Liver (tissue), 3 donors: Measurements from ENCODE around the gene PRSS58.

ENCODE experiments used
- ATF3 ChIP-seq: IDR thresholded peaks from 2 replicates; pipeline ENCODE4 v1.6.1; 2016; ENCODE audit warnings: antibody characterized with exemption
- CTCF ChIP-seq: fragments of 150-350 bp; IDR thresholded peaks from 2 replicates; pipeline ENCODE4 v1.5.1; 2017; ENCODE audit warnings: improper control_type of control experiment, low read depth, low read length; ENCODE audit not compliant: missing input control
- EGR1 ChIP-seq, 2 donors: IDR thresholded peaks; 2 replicates each; pipeline ENCODE4 v1.6.1; 2016 to 2018; ENCODE audit warnings: antibody characterized with exemption in 2 of 2, low read depth in 2 of 2
- FOXA1 ChIP-seq: IDR thresholded peaks from 2 replicates; pipeline ENCODE4 v1.6.1; 2016; ENCODE audit warnings: antibody characterized with exemption
- GABPA ChIP-seq, 2 donors: IDR thresholded peaks in 1 of 2; conservative IDR thresholded peaks in 1 of 2; 2 replicates each; pipeline ENCODE4 v1.6.1; 2016; ENCODE audit warnings: antibody characterized with exemption in 2 of 2, mild to moderate bottlenecking in 1 of 2, moderate library complexity in 1 of 2
- HNF4A ChIP-seq, 2 donors: conservative IDR thresholded peaks; 2 replicates each; pipeline ENCODE4 v1.6.1; 2016; ENCODE audit warnings: antibody characterized with exemption in 2 of 2, mild to moderate bottlenecking in 2 of 2
- JUND ChIP-seq, 2 donors: IDR thresholded peaks; 2 replicates each; pipeline ENCODE4 v1.6.1; 2016; ENCODE audit warnings: antibody characterized with exemption in 2 of 2
- MAX ChIP-seq: IDR thresholded peaks from 2 replicates; pipeline ENCODE4 v1.6.1; 2016; ENCODE audit warnings: antibody characterized with exemption
- REST ChIP-seq: IDR thresholded peaks from 2 replicates; pipeline ENCODE4 v1.6.1; 2016; ENCODE audit warnings: antibody characterized with exemption, mild to moderate bottlenecking
- SP1 ChIP-seq: IDR thresholded peaks from 2 replicates; pipeline ENCODE4 v1.6.1; 2018; ENCODE audit warnings: antibody characterized with exemption, mild to moderate bottlenecking
- TAF1 ChIP-seq: conservative IDR thresholded peaks from 2 replicates; pipeline ENCODE4 v1.6.1; 2016; ENCODE audit warnings: antibody characterized with exemption, mild to moderate bottlenecking
- YY1 ChIP-seq: IDR thresholded peaks from 2 replicates; pipeline ENCODE4 v1.6.1; 2016; ENCODE audit warnings: antibody characterized with exemption, mild to moderate bottlenecking
- donor health status: healthy.
- donor health status: healthy.

- TF ChIP-seq CTCF (no peak), EGR1 (IDR thresholded peaks at IDR 0.05; ENCODE audit: low read depth in 2 of 2) (no peak), MAX (no peak), HNF4A (conservative IDR thresholded peaks at IDR 0.05) (no peak), REST (no peak), YY1 (no peak), ATF3 (no peak), SP1 (no peak), JUND (IDR thresholded peaks at IDR 0.05) (no peak), GABPA (IDR thresholded peaks at IDR 0.05 in 1 of 2, conservative IDR thresholded peaks at IDR 0.05 in 1 of 2) (no peak), TAF1 (no peak), FOXA1 (no peak)
Measured at GRCh38 chr7:142301299-142301698, 43.4 kb upstream of the PRSS58 start.
